Loucy (cell line): Measurements from ENCODE around the gene LCOR.

ENCODE experiments used
- H2AFZ ChIP-seq: fragments of 200-600 bp; sonication (generic); 2 replicates; pipeline ENCODE4 v1.6.0; 2016; ENCODE audit warnings: antibody characterized with exemption, mild to moderate bottlenecking, low read length, moderate library complexity
- H3F3A ChIP-seq: fragments of 200-600 bp; 2 replicates; pipeline ENCODE4 v1.6.0; 2016; ENCODE audit warnings: antibody characterized with exemption, low read depth, mild to moderate bottlenecking
- H3K27me3 ChIP-seq: fragments of 200-600 bp; sonication (generic); 2 replicates; pipeline ENCODE4 v1.6.1; 2014; ENCODE audit warnings: low read length, mild to moderate bottlenecking; ENCODE audit not compliant: insufficient read depth, poor library complexity, severe bottlenecking
- H3K36me3 ChIP-seq: fragments of 200-600 bp; sonication (generic); 2 replicates; pipeline ENCODE4 v1.6.1; 2016; ENCODE audit warnings: low read length; ENCODE audit not compliant: insufficient read depth
- H3K4me1 ChIP-seq: fragments of 200-600 bp; sonication (generic); 2 replicates; pipeline ENCODE4 v1.5.1; 2014; ENCODE audit warnings: low read length, mild to moderate bottlenecking; ENCODE audit not compliant: insufficient read depth, poor library complexity, severe bottlenecking
- H3K4me2 ChIP-seq: fragments of 200-600 bp; sonication (generic); 2 replicates; pipeline ENCODE4 v1.6.0; 2014; ENCODE audit warnings: antibody characterized with exemption, low read length, low read depth, mild to moderate bottlenecking; ENCODE audit not compliant: poor library complexity, severe bottlenecking
- H3K4me3 ChIP-seq: fragments of 200-600 bp; sonication (generic); 2 replicates; pipeline ENCODE4 v1.5.1; 2014; ENCODE audit warnings: low read length, mild to moderate bottlenecking, mixed read lengths; ENCODE audit not compliant: poor library complexity, severe bottlenecking
- H3K79me2 ChIP-seq: fragments of 200-600 bp; sonication (generic); 2 replicates; pipeline ENCODE4 v1.6.1; 2014; ENCODE audit warnings: low read length; ENCODE audit not compliant: insufficient read depth
- H3K9ac ChIP-seq: fragments of 200-600 bp; sonication (generic); 2 replicates; pipeline ENCODE4 v1.6.0; 2014; ENCODE audit warnings: mild to moderate bottlenecking, low read depth, low read length, moderate library complexity; ENCODE audit not compliant: poor library complexity, severe bottlenecking
- H3K9me2 ChIP-seq: fragments of 200-600 bp; sonication (generic); replicated peaks from 2 replicates; pipeline ENCODE4 v1.6.1; 2016; ENCODE audit warnings: low read depth, low read length, mixed read lengths
- H3K9me3 ChIP-seq: fragments of 200-600 bp; sonication (generic); 2 replicates; pipeline ENCODE4 v1.6.1; 2014; ENCODE audit warnings: mild to moderate bottlenecking, antibody characterized with exemption, low read length, low read depth; ENCODE audit not compliant: insufficient read depth
- H4K20me1 ChIP-seq: fragments of 200-600 bp; sonication (generic); 2 replicates; pipeline ENCODE4 v1.6.0; 2014; ENCODE audit warnings: antibody characterized with exemption, low read length, mild to moderate bottlenecking; ENCODE audit not compliant: insufficient read depth, poor library complexity, severe bottlenecking
- CTCF ChIP-seq: fragments of 200-600 bp; sonication (generic); conservative IDR thresholded peaks from 2 replicates; pipeline ENCODE4 v1.5.1; 2014; ENCODE audit warnings: mild to moderate bottlenecking, antibody characterized with exemption, low read length
- EZH2phosphoT487 ChIP-seq: fragments of 200-600 bp; IDR thresholded peaks from 2 replicates; pipeline ENCODE4 v1.6.1; 2018; ENCODE audit warnings: antibody characterized with exemption, mild to moderate bottlenecking, moderate library complexity, borderline replicate concordance

Gene LCOR

GRCh38 chr10:96992721-96993120 lies 160.6 kb downstream of the LCOR start:
- Histone ChIP-seq H3K79me2 (no peaks in the 10 kb centered on the region), H3F3A (no peaks in the 10 kb centered on the region), H3K4me1 (peaks cover 8% of the 10 kb centered on the region), H3K27me3 (no peaks in the 10 kb centered on the region), H3K4me2 (no peak overlapping the region), H3K9me3 (no peaks in the 10 kb centered on the region), H3K9ac (no peak overlapping the region), H3K9me2 (no peaks in the 10 kb centered on the region), H2AFZ (no peak overlapping the region), H4K20me1 (no peaks in the 10 kb centered on the region), H3K4me3 (no peak overlapping the region), H3K36me3 (no peaks in the 10 kb centered on the region)
- TF ChIP-seq CTCF (no peak), EZH2phosphoT487 (no peak)

- no peaks in the 10 kb centered on the region for H3K9me2 ChIP-seq
- TF ChIP-seq EZH2phosphoT487 (no peak), CTCF (no peak)
- H3K27me3 ChIP-seq: no peaks in the 10 kb centered on the region
Measured at GRCh38 chr10:96995851-96996250, 163.8 kb downstream of the LCOR start.

GRCh38 chr10:96996275-96996965 lies 164.3 kb downstream of the LCOR start:
- no peaks in the 10 kb centered on the region for H4K20me1 ChIP-seq
- no peak overlapping the region for H3K4me2 ChIP-seq
- no peak for TF ChIP-seq EZH2phosphoT487
- no peaks in the 10 kb centered on the region for H3K9me2 ChIP-seq
- H3K79me2 ChIP-seq: no peaks in the 10 kb centered on the region
- no peaks in the 10 kb centered on the region for H3K9me3 ChIP-seq
- peaks cover 8% of the 10 kb centered on the region for H3K4me1 ChIP-seq
- no peaks in the 10 kb centered on the region for H3K36me3 ChIP-seq
- H2AFZ ChIP-seq: no peak overlapping the region
- H3F3A ChIP-seq: no peaks in the 10 kb centered on the region
- no peak overlapping the region for H3K4me3 ChIP-seq
- H3K9ac ChIP-seq: no peak overlapping the region
- H3K27me3 ChIP-seq: no peaks in the 10 kb centered on the region

More at GRCh38 chr10:96995851-96996250, 163.8 kb downstream of the LCOR start:
- Histone ChIP-seq H3K4me2 (no peak overlapping the region), H3F3A (no peaks in the 10 kb centered on the region), H3K79me2 (no peaks in the 10 kb centered on the region), H3K9ac (no peak overlapping the region), H3K4me1 (peaks cover 8% of the 10 kb centered on the region), H4K20me1 (no peaks in the 10 kb centered on the region), H2AFZ (no peak overlapping the region), H3K4me3 (no peak overlapping the region), H3K36me3 (no peaks in the 10 kb centered on the region), H3K9me3 (no peaks in the 10 kb centered on the region)
